ENCODE measurements around the gene CDC42. TPM values are rescaled to one million over a fixed set of nuclear protein-coding genes. Genes with fewer than 3 reads are reported as not detected.

Gene CDC42
- total RNA-seq, 1 donor from 2014 or later, result 326 TPM

- peak; percentile 65 for DNase-seq (ENCODE audit: low spot score)
These were observed 56.0 kb downstream of the CDC42 start for GRCh38 chr1:22108339-22109105.

DNA sequence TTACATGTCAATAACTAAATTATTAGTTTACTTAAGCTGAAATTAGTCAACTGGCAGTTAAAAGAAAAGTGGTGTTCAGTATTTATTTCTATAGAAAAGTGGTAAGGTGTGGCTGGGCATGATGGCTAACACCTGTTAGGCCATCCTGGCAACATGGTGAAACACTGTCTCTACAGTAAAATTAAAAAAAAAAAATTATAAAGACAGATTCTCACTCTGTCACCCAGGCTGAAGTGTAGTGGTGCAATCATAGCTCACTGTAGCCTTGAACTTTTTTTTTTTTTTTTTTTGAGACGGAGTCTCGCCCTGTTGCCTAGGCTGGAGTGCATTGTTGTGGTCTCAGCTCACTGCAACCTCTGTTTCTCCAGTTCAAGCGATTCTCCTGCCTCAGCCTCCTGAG, 57.5 kb downstream of the CDC42 start:
- no peak for DNase-seq (ENCODE audit: low spot score)

GRCh38 chr1:22111115-22111514, 58.6 kb downstream of the CDC42 start:
- no peak for DNase-seq (ENCODE audit: low spot score)

- no peak for DNase-seq (ENCODE audit: low spot score)
These were observed 59.1 kb downstream of the CDC42 start for GRCh38 chr1:22111620-22112019.

- DNase-seq (ENCODE audit: low spot score), result no peak
These were observed 60.0 kb downstream of the CDC42 start for GRCh38 chr1:22112554-22112953.

DNA sequence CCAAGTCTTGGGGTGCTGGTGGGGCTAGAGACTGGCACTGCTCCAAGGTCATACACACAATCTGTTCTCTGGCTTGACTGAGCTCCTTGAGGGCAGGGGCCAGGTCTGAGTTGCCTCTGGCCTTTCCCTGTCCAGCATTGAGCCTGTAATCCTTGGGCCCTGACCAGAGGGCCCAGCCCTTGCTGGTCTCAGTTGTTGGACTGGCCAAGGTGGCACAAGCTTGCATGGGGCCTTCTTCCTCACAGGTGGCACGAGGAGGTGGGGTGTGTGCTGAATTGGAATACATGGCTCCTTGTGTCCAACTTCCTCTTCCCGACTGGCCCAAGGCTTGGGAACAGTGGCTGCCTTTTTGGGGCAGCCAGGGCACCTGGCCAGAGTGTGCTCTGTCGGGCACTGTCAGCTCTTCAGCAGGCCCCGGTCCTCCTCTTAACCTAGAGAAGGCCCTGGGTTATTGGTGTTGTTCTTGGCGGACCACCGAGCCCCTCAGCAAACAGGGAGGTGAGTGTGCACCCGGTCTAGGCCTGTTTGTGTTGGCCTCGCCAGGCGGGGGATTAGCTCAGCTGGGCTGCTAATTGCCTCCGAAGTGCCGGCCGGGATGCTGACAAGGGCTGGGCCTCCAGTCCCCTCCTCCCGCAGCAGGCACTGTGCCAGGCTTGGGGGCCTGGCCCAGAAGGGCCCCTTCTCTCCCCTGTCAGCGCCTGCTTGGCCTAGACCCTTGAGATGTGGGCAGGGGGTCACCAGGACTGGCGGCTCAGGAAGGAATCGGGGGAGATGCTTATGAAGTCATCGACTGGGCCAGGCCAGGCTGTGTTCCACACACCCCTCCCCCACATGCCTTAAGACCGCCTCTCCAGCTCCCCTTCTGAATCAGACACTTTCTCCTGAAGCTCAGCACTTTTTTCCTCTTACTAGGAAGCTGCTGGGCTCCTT, 61.8 kb downstream of the CDC42 start:
- no peak for DNase-seq (ENCODE audit: low spot score)

DNA sequence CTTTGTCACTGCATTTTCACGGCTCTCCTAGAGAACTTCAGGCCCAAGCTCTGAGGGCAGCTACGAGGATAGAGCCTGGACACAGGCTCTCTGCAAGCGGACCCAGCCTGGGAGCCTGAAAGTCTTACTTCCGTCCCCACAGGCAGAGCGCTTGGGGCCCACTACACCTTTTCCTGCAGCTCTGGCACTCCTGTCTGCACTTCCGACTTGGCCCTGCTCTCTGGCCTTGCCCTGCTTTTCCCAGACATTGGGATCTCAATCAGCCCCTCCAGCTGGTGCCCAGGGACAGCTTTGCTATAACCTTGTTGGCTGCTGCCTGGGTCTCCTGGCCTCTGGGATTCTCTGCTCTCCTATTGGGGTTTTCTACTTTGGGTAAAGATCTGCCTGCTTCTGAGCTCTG, 62.8 kb downstream of the CDC42 start:
- no peak for DNase-seq (ENCODE audit: low spot score)

DNA sequence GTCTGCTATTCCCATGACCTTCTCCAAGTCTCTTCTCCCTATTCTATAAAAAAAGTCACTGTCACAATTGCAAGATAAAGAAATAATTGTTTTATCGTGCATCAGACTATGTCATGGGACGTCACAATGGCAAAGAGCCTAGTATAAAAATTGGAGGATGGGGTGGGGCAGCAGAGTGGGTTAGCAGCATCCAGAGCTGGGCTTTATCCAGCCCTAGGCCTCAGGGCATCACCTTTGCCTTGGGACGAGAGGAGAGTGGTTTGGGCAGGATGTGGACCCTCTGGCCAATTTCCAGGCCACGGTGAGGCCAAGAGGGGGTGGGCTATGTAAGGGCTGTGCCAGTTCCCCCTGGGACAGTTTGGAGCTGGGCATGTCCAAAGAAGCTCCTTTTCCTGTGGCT, 64.7 kb downstream of the CDC42 start:
- peak; percentile 36 for DNase-seq (ENCODE audit: low spot score)

GRCh38 chr1:22117851-22118250, 65.3 kb downstream of the CDC42 start:
- DNase-seq (ENCODE audit: low spot score), result peak; percentile 62

DNA sequence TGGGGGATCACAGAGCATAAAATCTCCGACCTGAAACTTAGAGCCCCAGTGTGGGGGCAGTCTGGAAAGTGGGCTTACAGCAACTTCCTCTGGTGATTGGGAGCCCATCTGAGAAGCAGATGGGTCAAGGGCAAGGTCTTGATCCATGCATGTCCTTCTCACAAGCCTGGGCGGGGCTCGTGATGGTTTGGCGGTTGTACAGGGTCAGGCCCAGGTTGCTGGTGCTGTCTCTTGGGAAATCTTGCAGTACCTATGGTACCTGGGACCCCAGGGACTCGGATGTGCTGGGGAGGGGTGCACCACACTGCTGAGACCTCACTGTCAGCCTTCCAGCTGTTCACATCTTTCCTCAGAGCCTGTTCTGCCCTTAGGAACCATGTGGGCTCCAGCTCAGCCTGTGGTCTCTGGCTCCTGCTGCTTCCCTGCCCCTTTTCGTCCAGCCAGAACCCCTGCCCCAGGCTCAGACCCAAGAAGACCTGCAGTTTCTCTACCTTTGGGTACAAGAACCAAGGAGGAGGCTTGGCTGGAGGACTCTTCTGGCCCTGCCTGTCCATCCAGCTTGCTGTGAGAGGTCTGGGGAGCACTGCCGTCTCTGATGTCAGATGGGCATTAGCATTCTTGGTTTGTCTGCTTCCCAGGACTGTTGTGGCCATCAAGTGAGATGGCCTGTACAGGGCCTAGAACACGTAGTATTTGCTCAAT, 65.9 kb downstream of the CDC42 start:
- peak; percentile 41 for DNase-seq (ENCODE audit: low spot score)

DNA sequence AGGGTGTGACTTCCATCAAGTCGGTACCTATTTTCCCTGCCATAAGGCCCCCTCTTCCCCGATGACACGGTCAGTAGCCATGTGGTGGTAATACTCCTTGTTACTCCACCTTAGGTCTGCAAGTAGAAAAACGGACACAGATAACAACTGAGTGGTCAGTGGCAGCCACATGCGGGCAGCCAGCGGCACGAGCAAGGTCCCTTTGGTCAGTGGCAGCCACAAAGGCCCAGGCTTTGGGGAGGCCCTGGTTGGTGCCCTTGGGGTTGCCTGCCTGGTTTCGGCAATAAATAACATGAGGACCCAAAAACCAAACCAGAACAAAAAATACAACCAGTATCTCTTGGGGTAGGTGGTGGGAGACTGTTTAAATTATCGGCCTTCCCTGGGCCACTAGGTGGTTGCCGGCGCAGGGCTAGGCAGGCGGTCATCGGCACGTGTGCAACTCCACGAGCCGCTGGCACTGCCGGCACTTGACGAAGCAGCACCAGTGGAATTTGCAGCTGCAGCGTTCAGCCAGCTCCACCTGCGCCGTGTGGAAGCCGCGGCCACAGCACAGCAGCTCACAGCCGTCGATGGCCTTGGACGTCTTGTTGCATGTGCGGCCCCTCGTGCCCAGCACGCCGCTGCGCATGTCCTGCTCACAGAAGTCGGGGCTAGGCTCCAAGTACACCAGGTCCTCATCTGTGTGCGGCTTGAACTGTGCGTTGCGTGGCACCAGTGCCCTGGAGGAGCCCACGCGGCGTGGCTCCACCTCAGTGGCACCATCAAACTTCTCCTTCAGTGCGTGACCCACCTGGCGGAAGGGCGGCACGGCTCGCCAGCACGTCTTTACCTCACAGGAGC, 67.3 kb downstream of the CDC42 start:
- DNase-seq (ENCODE audit: low spot score), result peak; percentile 40

GRCh38 chr1:22120469-22120790, 67.9 kb downstream of the CDC42 start:
- no peak for DNase-seq (ENCODE audit: low spot score)

- DNase-seq (ENCODE audit: low spot score), result no peak
These were observed 69.0 kb downstream of the CDC42 start for GRCh38 chr1:22121421-22121911.

DNA sequence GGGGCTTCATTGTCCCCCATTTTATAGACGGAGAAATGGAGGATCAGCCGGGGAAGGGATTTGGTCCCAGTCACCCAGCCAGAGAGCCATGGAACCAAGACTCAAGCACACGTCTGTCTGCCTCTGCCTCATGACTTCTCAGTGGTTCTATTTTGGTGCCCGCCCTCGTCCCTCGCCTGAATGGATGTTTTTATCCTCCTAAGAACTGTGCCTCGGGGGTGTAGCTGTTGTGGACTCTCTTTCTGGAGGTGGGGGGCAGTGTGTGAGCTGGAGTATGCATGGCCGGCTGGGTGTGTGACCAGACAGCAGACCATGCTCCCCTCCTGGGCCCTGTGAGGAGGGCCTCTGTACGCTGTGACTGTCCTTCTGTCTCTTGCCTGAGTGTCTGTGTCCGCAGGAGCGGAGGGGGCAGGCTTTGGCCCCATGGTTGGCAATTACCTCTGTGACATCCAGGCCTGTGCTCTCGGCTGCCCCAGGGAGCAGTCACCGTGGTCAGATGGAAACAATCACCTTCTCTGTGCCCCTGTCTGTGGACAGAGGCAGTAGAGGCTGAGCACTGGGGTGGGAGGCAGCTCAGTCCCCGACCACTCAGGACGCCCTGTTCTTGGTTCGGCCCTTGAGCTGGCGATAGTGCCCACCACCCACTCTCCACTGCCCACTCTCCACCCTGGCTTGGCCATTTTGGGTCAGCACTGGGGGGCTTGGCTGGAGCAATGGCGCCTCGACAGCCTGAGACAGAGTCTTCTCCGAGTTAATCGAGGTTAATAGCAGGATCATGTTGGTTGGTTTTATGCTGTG, 70.0 kb downstream of the CDC42 start:
- DNase-seq (ENCODE audit: low spot score), result no peak

GRCh38 chr1:22123071-22123390, 70.5 kb downstream of the CDC42 start:
- DNase-seq (ENCODE audit: low spot score), result no peak

DNA sequence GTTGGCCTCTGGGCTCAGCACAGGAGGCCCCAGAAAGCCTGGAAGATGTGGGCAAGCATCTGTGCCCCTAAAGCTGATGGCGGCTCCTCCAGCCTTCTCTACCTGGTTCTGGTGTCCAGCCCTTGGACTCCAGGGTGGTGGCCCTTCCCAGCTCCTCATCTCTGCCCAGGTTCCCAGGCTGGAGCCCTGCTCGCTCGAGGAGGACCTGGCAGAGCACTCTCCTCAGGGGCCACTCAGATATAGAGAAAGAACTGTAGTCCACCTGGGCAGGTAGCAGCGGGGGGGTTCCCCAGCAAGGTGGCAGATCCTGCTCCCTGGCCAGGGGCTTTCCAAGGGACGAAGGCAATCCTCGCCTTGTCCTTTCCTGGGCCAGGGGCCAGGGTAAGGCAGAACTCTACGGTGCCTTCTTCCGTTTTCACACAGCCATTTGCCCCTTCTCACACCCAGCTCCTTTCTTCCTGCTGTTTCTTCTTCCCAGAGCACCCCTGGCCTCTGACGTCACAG, 71.4 kb downstream of the CDC42 start:
- DNase-seq (ENCODE audit: low spot score), result no peak

DNA sequence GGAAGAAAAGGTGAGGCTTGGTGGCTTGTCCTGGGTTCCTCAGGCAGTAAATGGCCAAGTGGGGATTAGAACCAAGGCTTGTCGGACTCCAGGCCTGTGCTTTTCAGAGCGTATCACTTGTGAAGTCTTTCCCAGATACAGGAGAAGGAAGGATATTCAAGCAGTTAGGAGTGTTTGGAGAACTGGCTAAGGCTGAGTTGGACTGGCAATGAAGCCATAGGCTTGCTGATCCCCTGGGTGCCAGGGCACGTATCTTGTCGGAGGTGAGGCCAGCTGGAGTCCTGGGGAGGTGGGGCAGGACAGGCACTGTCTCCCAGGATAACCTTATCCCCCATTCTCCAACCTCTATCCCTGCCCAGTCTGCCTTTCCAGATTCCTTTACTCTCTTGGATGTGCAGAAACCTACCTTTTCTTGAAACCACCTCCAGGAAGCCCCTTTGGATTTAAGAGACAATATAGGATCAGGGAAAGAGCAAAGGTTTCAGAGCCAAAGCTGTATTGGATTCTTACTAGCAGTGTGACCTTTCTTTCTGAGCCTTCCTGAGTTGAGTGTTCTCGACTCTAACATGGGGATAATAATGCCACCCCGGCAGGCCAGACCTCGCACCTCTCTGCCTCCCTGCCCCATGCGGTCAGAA, 72.2 kb downstream of the CDC42 start:
- no peak for DNase-seq (ENCODE audit: low spot score)

GRCh38 chr1:22126531-22126930, 74.0 kb downstream of the CDC42 start:
- no peak for DNase-seq (ENCODE audit: low spot score)

GRCh38 chr1:22127248-22127647, 74.7 kb downstream of the CDC42 start:
- DNase-seq (ENCODE audit: low spot score), result no peak

- DNase-seq (ENCODE audit: low spot score), result no peak
These were observed 75.2 kb downstream of the CDC42 start for GRCh38 chr1:22127731-22128130.
